Cardiac muscle cell (in vitro differentiated cells and primary cell): ENCODE results near the gene RASGRF2. TPM values are rescaled to one million over a fixed set of nuclear protein-coding genes. Genes with fewer than 3 reads are reported as not detected.

Experiments used
- DNase-seq, 2 donors: peaks; one replicate each; pipeline versions ENCODE4 v3.0.0 to v3.0.0-alpha.2; 2010 to 2017; ENCODE audit warnings: low read depth in 1 of 2, low spot score in 1 of 2
- H3K27ac ChIP-seq: fragments of 200-600 bp; sonication (generic); 2 replicates; pipeline ENCODE4 v1.5.1; 2016
- H3K27me3 ChIP-seq: fragments of 200-600 bp; sonication (generic); 2 replicates; pipeline ENCODE4 v1.6.0; 2016; ENCODE audit warnings: control low read depth
- H3K36me3 ChIP-seq: fragments of 200-600 bp; sonication (generic); 2 replicates; pipeline ENCODE4 v1.5.1; 2016; ENCODE audit warnings: control low read depth
- H3K4me1 ChIP-seq: fragments of 200-600 bp; sonication (generic); 2 replicates; pipeline ENCODE4 v1.8.1; 2017; ENCODE audit warnings: low read depth, mild to moderate bottlenecking, mixed run types
- H3K4me3 ChIP-seq: fragments of 200-600 bp; sonication (generic); 2 replicates; pipeline ENCODE4 v1.5.1; 2016; ENCODE audit warnings: mild to moderate bottlenecking
- H3K9me3 ChIP-seq: fragments of 200-600 bp; sonication (generic); 2 replicates; pipeline ENCODE4 v1.5.1; 2017; ENCODE audit warnings: low read depth, mild to moderate bottlenecking, control low read depth
- polyA plus RNA-seq: library from polyadenylated mRNA; unstranded; fragments of >200 nt; fragmentation: Nextera tagmentation; extraction: Ambion mirVana; gene quantifications from 2 replicates; pipeline ENCODE4 v1.2.1, GENCODE V29; 2016
- total RNA-seq: library from RNA; depleted of rRNA; stranded (reverse); fragments of >200 nt; gene quantifications from 2 replicates; pipeline ENCODE4 v1.2.3, GENCODE V29; 2016
- TF ChIP-seq, protein P1 (sequence below): IDR thresholded peaks from 2 replicates; pipeline ENCODE4 v1.5.1; 2012; ENCODE audit warnings: low read depth, mild to moderate bottlenecking, low read length

RASGRF2 gene
- total and polyA plus RNA-seq, 2 experiments from 2014 or later = 0.06 to 0.33 TPM

DNA sequence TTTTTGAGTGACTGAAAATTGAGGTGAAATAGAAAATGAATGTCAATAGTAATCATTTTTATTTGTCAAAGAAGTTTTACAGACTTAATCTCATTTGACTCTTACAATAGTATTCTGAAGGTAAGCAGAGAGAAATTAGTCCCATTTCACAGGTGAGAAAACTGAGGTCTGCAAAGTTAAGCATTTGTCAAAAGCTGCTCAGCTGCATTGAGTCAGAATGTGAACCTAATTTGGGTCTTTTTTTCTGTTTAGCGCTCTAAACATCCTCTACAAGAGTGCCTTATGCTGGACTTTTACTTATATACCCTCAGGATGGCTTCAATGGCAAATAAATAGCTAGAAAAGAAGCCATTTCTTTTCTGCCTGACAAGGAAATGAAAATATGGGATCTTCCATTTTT lies 135.7 kb downstream of the RASGRF2 start:
- H3K27ac ChIP-seq = no peak overlapping the region
- H3K4me3 ChIP-seq = no peak overlapping the region
- H3K27me3 ChIP-seq = no peaks in the 10 kb centered on the region
- no peaks in the 10 kb centered on the region for H3K9me3 ChIP-seq
- H3K36me3 ChIP-seq = no peaks in the 10 kb centered on the region
- no peak for DNase-seq
- TF ChIP-seq, protein P1, sequence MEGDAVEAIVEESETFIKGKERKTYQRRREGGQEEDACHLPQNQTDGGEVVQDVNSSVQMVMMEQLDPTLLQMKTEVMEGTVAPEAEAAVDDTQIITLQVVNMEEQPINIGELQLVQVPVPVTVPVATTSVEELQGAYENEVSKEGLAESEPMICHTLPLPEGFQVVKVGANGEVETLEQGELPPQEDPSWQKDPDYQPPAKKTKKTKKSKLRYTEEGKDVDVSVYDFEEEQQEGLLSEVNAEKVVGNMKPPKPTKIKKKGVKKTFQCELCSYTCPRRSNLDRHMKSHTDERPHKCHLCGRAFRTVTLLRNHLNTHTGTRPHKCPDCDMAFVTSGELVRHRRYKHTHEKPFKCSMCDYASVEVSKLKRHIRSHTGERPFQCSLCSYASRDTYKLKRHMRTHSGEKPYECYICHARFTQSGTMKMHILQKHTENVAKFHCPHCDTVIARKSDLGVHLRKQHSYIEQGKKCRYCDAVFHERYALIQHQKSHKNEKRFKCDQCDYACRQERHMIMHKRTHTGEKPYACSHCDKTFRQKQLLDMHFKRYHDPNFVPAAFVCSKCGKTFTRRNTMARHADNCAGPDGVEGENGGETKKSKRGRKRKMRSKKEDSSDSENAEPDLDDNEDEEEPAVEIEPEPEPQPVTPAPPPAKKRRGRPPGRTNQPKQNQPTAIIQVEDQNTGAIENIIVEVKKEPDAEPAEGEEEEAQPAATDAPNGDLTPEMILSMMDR = no peak
- no peaks in the 10 kb centered on the region for H3K4me1 ChIP-seq

DNA sequence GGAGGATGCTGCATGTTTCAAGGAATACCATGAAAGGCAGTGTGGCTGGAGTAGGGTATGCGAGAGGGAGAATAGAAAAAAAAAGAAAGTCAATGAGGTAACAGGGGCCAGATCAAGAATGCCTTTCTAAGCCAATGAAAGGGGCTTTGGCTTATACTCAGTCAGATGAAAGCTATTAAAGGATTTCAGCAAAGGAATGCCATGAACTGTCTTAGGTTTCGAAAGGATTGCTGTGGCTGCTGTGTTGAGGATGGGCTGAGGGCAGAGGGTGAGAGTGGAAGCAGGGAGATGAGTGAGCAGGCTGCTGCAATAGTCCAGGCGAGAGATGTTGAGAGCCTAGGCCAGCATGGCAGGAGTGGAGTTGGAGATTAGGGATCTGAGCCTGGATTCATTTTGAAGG lies 137.6 kb downstream of the RASGRF2 start:
- no peak overlapping the region for H3K27ac ChIP-seq
- H3K4me1 ChIP-seq = no peaks in the 10 kb centered on the region
- H3K9me3 ChIP-seq = no peaks in the 10 kb centered on the region
- TF ChIP-seq, protein P1 = no peak
- no peak overlapping the region for H3K4me3 ChIP-seq
- DNase-seq = no peak
- H3K27me3 ChIP-seq = no peaks in the 10 kb centered on the region
- H3K36me3 ChIP-seq = no peaks in the 10 kb centered on the region

DNA sequence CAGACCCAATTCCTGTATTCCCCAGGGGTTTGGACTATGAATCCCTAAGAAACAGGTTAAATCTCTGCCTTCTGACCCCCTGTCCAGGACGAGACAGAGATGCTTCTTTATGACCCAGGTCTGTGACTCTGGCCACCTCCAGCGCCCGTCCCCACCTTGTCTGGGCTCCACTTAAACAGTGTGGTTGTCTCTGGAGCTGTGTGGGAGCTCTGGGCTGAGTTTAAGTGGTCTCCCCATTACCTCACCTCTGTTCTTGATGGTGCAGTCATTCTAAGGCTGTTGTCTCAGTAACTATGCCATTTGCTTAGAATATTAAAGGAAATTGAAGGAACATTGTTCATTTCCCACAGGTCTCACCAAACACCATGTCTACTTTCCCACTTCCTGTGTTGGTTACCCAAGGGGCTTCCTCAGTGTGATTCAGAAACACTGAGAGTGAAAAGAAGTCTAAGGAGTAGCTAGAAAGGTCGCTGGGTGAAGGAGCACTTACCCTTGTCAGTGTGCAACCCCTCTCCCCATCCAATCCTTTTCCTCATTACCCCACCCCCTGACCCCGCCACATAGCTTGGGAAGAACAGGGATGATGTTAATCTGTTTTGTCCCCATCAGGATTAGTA lies 145.2 kb downstream of the RASGRF2 start:
- no peak for DNase-seq
- H3K9me3 ChIP-seq = no peaks in the 10 kb centered on the region
- H3K4me3 ChIP-seq = no peak overlapping the region
- no peak overlapping the region for H3K27ac ChIP-seq
- H3K27me3 ChIP-seq = no peaks in the 10 kb centered on the region
- H3K36me3 ChIP-seq = no peaks in the 10 kb centered on the region
- TF ChIP-seq, protein P1 = no peak
- H3K4me1 ChIP-seq = no peaks in the 10 kb centered on the region

DNA sequence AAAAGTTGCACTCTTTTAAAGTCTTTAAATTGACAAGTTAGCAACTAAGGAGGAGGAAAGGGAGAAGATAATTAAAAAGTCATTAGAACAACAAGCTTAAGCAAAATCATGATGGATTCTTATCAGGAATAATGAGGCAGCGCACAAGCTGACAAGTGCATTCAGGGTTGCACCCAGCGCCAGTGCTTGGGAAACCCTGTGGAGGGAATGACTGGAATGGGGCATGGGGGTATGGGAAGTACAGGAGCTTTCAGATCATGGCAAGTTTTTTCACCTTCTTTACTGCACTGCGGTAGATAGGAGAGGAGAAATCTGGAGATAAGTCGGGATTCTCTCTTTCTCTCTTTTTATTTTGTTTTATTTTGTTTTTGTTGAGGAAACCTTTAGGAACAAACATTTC lies 155.1 kb downstream of the RASGRF2 start:
- no peaks in the 10 kb centered on the region for H3K27me3 ChIP-seq
- TF ChIP-seq, protein P1 = no peak
- no peak overlapping the region for H3K27ac ChIP-seq
- H3K4me1 ChIP-seq = no peaks in the 10 kb centered on the region
- no peak for DNase-seq
- no peaks in the 10 kb centered on the region for H3K36me3 ChIP-seq
- H3K9me3 ChIP-seq = no peaks in the 10 kb centered on the region
- H3K4me3 ChIP-seq = no peak overlapping the region

DNA sequence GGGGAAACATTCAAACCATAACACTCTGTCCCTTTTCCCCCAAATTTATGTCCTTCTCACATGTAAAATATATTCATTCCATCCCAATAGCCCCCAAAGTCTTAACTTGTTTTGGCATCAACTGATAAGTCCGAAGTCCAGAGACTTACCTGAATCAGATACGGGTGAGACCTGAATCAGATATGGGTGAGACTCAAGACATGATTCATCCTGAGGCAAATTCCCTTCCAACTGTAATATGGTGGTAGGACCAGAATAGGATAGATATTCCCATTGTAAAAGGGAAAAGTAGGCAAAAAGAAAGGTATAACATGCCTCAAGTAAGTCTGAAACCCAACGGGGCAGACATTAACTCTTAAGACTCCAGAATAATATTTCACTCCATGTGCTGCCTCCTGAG lies 157.4 kb downstream of the RASGRF2 start:
- Histone ChIP-seq H3K27ac (no peak overlapping the region), H3K27me3 (no peaks in the 10 kb centered on the region), H3K4me3 (no peak overlapping the region), H3K4me1 (no peaks in the 10 kb centered on the region), H3K9me3 (no peaks in the 10 kb centered on the region), H3K36me3 (no peaks in the 10 kb centered on the region)
- no peak for DNase-seq
- TF ChIP-seq, protein P1 = no peak
